CD14-positive monocyte (primary cell): ENCODE results near the gene DUSP9. TPM values are rescaled to one million over a fixed set of nuclear protein-coding genes. Genes with fewer than 3 reads are reported as not detected.
"Not testable (repeated sequence)": the region's sequence is repeated elsewhere in the genome, so short reads cannot be mapped to it uniquely, and the experiment has no call there.

Experiments
- DNase-seq, 3 donors: peaks; one replicate each; pipeline ENCODE4 v3.0.0-alpha.2; 2011 to 2022
- H2AFZ ChIP-seq: 2 replicates; pipeline ENCODE4 v1.6.0; 2012; ENCODE audit warnings: mild to moderate bottlenecking, low read depth, low read length, inconsistent platforms; ENCODE audit not compliant: insufficient read depth, poor library complexity, severe bottlenecking
- H3K27ac ChIP-seq, 2 donors: 1 replicate in 1 of 2; 2 replicates in 1 of 2; pipeline ENCODE4 v1.5.1; 2012 to 2013; ENCODE audit warnings: low read length in 2 of 2, control low read depth in 1 of 2, inconsistent platforms in 1 of 2, low read depth in 1 of 2, mild to moderate bottlenecking in 1 of 2
- H3K27me3 ChIP-seq, 2 donors: one replicate each; pipeline versions ENCODE4 v1.6.0 to v1.6.1; 2011 to 2013; ENCODE audit warnings: low read length in 2 of 2; ENCODE audit not compliant: control insufficient read depth in 2 of 2, insufficient read depth in 2 of 2
- H3K36me3 ChIP-seq, 2 donors: replicated peaks in 1 of 2; 1 replicate in 1 of 2; 2 replicates in 1 of 2; pipeline versions ENCODE4 v1.5.1 to v1.6.1; 2012 to 2013; ENCODE audit warnings: low read length in 2 of 2, control low read depth in 1 of 2, inconsistent platforms in 1 of 2, mild to moderate bottlenecking in 1 of 2; ENCODE audit not compliant: insufficient read depth in 2 of 2, control insufficient read depth in 1 of 2
- H3K4me1 ChIP-seq, 2 donors: 1 replicate in 1 of 2; 2 replicates in 1 of 2; pipeline versions ENCODE4 v1.5.1 to v1.6.1; 2012 to 2013; ENCODE audit warnings: low read length in 2 of 2, control low read depth in 1 of 2, inconsistent platforms in 1 of 2, mild to moderate bottlenecking in 1 of 2, moderate library complexity in 1 of 2; ENCODE audit not compliant: insufficient read depth in 2 of 2, control insufficient read depth in 1 of 2
- H3K4me2 ChIP-seq: replicated peaks from 2 replicates; pipeline ENCODE3; 2012; ENCODE audit warnings: low read length, moderate library complexity, mild to moderate bottlenecking; ENCODE audit not compliant: poor library complexity, severe bottlenecking; ENCODE audit errors: extremely low read depth
- H3K4me3 ChIP-seq, 3 experiments: fragments of 200-600 bp in 1 of 3; sonication (generic) in 1 of 3; replicated peaks in 1 of 3; 1 replicate in 2 of 3; 2 replicates in 1 of 3; pipeline ENCODE4 v1.5.1; 2011 to 2013; ENCODE audit warnings: low read length in 3 of 3, mild to moderate bottlenecking in 3 of 3, control low read depth in 2 of 3, low read depth in 2 of 3, inconsistent platforms in 1 of 3, moderate library complexity in 1 of 3
- H3K79me2 ChIP-seq: 2 replicates; pipeline ENCODE4 v1.6.0; 2012; ENCODE audit warnings: mild to moderate bottlenecking, control low read depth, inconsistent platforms, low read length, moderate library complexity; ENCODE audit not compliant: insufficient read depth
- H3K9ac ChIP-seq: 2 replicates; pipeline ENCODE4 v1.6.0; 2017; ENCODE audit warnings: low read length, mild to moderate bottlenecking; ENCODE audit not compliant: insufficient read depth, poor library complexity, severe bottlenecking
- H3K9me3 ChIP-seq, 2 donors: replicated peaks in 1 of 2; 1 replicate in 1 of 2; 2 replicates in 1 of 2; pipeline versions ENCODE4 v1.5.1 to v1.6.1; 2012 to 2013; ENCODE audit warnings: low read length in 2 of 2, control low read depth in 1 of 2; ENCODE audit not compliant: control insufficient read depth in 1 of 2, insufficient read depth in 1 of 2
- H4K20me1 ChIP-seq: 2 replicates; pipeline ENCODE4 v1.6.0; 2012; ENCODE audit warnings: mild to moderate bottlenecking, low read length, control low read depth, moderate library complexity; ENCODE audit not compliant: insufficient read depth
- H3K27ac Mint-ChIP-seq, 7 donors: one replicate each; pipeline ENCODE4 v1.8.0; 2020; ENCODE audit warnings: mild to moderate bottlenecking in 7 of 7, mixed read lengths in 7 of 7, moderate library complexity in 6 of 7, inconsistent platforms in 2 of 7
- H3K27me3 Mint-ChIP-seq, 3 donors: one replicate each; pipeline ENCODE4 v1.8.0; 2021 to 2022; ENCODE audit warnings: low read depth in 3 of 3, mild to moderate bottlenecking in 3 of 3, mixed read lengths in 3 of 3, moderate library complexity in 3 of 3, inconsistent platforms in 1 of 3
- H3K36me3 Mint-ChIP-seq, 2 donors: one replicate each; pipeline ENCODE4 v1.8.0; 2020; ENCODE audit warnings: mixed read lengths in 2 of 2, inconsistent platforms in 1 of 2, mild to moderate bottlenecking in 1 of 2
- H3K4me1 Mint-ChIP-seq: one replicate; pipeline ENCODE4 v1.8.0; 2020; ENCODE audit warnings: mild to moderate bottlenecking, mixed read lengths
- H3K4me3 Mint-ChIP-seq, 2 donors: one replicate each; pipeline ENCODE4 v1.8.0; 2020; ENCODE audit warnings: mild to moderate bottlenecking in 2 of 2, mixed read lengths in 2 of 2, moderate library complexity in 1 of 2
- H3K9me3 Mint-ChIP-seq, 7 donors: one replicate each; pipeline ENCODE4 v1.8.0; 2020 to 2022; ENCODE audit warnings: mixed read lengths in 7 of 7, mild to moderate bottlenecking in 6 of 7, moderate library complexity in 6 of 7, inconsistent platforms in 2 of 7
- CTCF ChIP-seq: fragments of 200-600 bp; IDR thresholded peaks from one replicate; pipeline ENCODE4 v1.8.0; 2022; ENCODE audit warnings: antibody characterized with exemption, mild to moderate bottlenecking
- WGBS: methylation state at CpG from one replicate; pipeline ENCODE4 v1.1.5; 2013; ENCODE audit warnings: missing lambda C conversion rate; ENCODE audit not compliant: insufficient coverage; 5-methylcytosine and 5-hydroxymethylcytosine counted together
- intact Hi-C, 2 donors: fragments of 100-400 bp; cut with micrococcal nuclease; formaldehyde crosslinking; loops; one replicate each; pipeline versions ENCODE4 v1.15.0 to v1.15.1; 2023
- polyA plus RNA-seq, 3 donors: library from polyadenylated mRNA; depleted of rRNA in 1 of 3; unstranded in 2 of 3; stranded (reverse) in 1 of 3; fragments of 300-500 nt in 2 of 3; fragments of >200 nt in 1 of 3; fragmentation: Illumina TruSeq in 2 of 3; gene quantifications; 1 replicate in 2 of 3; 2 replicates in 1 of 3; pipeline ENCODE4 v1.2.3, GENCODE V29; 2012 to 2021

Gene DUSP9
- polyA plus RNA-seq, 3 donors: not detected

GRCh38 chrX:153694687-153695270 lies 47.8 kb downstream of the DUSP9 start:
- intact Hi-C loops: no loop called here
- H3K36me3 ChIP-seq: peaks cover 14 to 22% of the 10 kb centered on the region in 2 donors
- no peak overlapping the region for H3K27ac ChIP-seq
- H3K27me3 ChIP-seq: peaks cover 0 to 12% of the 10 kb centered on the region in 2 donors
- no peak for DNase-seq
- no peaks in the 10 kb centered on the region for H3K79me2 ChIP-seq
- no peak for TF ChIP-seq CTCF
- Mint-ChIP-seq H3K36me3 (peaks cover 19 to 39% of the 10 kb centered on the region in 2 donors), H3K27ac (no peak overlapping the region), H3K4me3 (no peak overlapping the region), H3K4me1 (no peaks in the 10 kb centered on the region), H3K27me3 (peaks cover 9 to 29% (median 26%) of the 10 kb centered on the region in 3 donors), H3K9me3 (peaks cover 0 to 2% (median 0%) of the 10 kb centered on the region in 7 donors)
- H4K20me1 ChIP-seq: peaks cover 16% of the 10 kb centered on the region
- no peaks in the 10 kb centered on the region for H3K9me3 ChIP-seq
- H3K9ac ChIP-seq: no peak overlapping the region
- no peak overlapping the region for H3K4me2 ChIP-seq
- WGBS: 87% methylated on average over 3 of the region's 23 CpGs
- no peak overlapping the region for H2AFZ ChIP-seq
- H3K4me1 ChIP-seq: no peaks in the 10 kb centered on the region
- no peak overlapping the region for H3K4me3 ChIP-seq

DNA sequence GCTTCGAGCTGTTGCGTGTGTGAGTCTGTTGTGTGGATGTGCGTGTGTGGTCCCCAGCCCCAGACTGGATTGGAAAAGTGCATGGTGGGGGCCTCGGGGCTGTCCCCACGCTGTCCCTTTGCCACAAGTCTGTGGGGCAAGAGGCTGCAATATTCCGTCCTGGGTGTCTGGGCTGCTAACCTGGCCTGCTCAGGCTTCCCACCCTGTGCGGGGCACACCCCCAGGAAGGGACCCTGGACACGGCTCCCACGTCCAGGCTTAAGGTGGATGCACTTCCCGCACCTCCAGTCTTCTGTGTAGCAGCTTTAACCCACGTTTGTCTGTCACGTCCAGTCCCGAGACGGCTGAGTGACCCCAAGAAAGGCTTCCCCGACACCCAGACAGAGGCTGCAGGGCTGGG lies 49.1 kb downstream of the DUSP9 start:
- H3K27ac Mint-ChIP-seq: no peak overlapping the region

DNA sequence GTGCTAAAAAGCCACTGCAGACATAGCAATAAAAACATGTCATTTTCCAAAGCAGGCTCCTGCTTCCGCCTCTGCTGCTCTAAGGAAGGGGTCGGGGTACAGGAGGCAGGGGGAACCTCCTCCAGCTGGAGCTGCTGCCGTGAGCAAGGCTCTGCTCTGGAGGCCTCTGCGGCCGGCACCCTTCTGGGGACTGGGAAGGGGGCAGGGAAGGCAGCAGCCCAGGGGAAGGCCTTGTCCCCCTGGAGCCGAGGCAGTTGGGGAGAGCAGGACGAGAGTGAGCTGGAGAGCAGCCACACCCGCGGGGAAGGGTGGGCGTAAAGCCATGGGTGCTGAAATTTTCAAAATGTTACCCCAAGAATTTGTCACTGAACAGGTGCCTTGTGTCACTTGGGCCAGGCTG lies 49.5 kb downstream of the DUSP9 start:
- intact Hi-C loops, H3K27ac ChIP-seq, H3K4me1 ChIP-seq, H3K4me2 ChIP-seq, H3K9ac ChIP-seq, H3K4me3 Mint-ChIP-seq, H3K9me3 Mint-ChIP-seq, H3K9me3 ChIP-seq, H3K27ac Mint-ChIP-seq, DNase-seq, H3K27me3 ChIP-seq, H3K79me2 ChIP-seq, H3K4me3 ChIP-seq, H2AFZ ChIP-seq, H3K4me1 Mint-ChIP-seq: not testable (repeated sequence)
- 95% methylated on average over 4 of the region's 10 CpGs for WGBS
- peaks cover 20% of the 10 kb centered on the region for H4K20me1 ChIP-seq
- peaks cover 27 to 48% of the 10 kb centered on the region in 2 donors for H3K36me3 Mint-ChIP-seq
- peaks cover 27 to 38% of the 10 kb centered on the region in 2 donors for H3K36me3 ChIP-seq
- H3K27me3 Mint-ChIP-seq: peaks cover 0 to 17% (median 14%) of the 10 kb centered on the region in 3 donors

More for the DNA sequence above, 49.1 kb downstream of the DUSP9 start:
- Histone ChIP-seq H3K9me3 (no peaks in the 10 kb centered on the region), H3K36me3 (peaks cover 22 to 33% of the 10 kb centered on the region in 2 donors), H3K4me1 (no peaks in the 10 kb centered on the region), H3K9ac (no peak overlapping the region), H2AFZ (no peak overlapping the region), H3K27me3 (peaks cover 0 to 3% of the 10 kb centered on the region in 2 donors), H3K4me3 (no peak overlapping the region), H4K20me1 (peaks cover 20% of the 10 kb centered on the region), H3K4me2 (no peak overlapping the region), H3K79me2 (no peaks in the 10 kb centered on the region), H3K27ac (no peak overlapping the region)
- intact Hi-C loops: no loop called here
- no peak for TF ChIP-seq CTCF
- Mint-ChIP-seq H3K36me3 (peaks cover 27 to 45% of the 10 kb centered on the region in 2 donors), H3K4me1 (no peaks in the 10 kb centered on the region), H3K9me3 (no peaks in the 10 kb centered on the region), H3K27me3 (peaks cover under 1 to 20% (median 18%) of the 10 kb centered on the region in 3 donors), H3K4me3 (no peak overlapping the region)
- DNase-seq: no peak
- 90% methylated on average over 2 of the region's 15 CpGs for WGBS
